HL-60 (cell line): ENCODE data around the gene SPACA9.

ENCODE experiments used
- DNase-seq, 2 experiments: peaks; one replicate each; pipeline ENCODE4 v3.0.0-alpha.2; 2010 to 2020; ENCODE audit warnings: low read depth in 1 of 2, low spot score in 1 of 2
- H3K27ac ChIP-seq: fragments of 250-450 bp; sonication (Bioruptor Pico); replicated peaks from 2 replicates; pipeline ENCODE4 v1.5.1; 2020; ENCODE audit warnings: mild to moderate bottlenecking, moderate library complexity
- H3K27me3 ChIP-seq: fragments of 250-450 bp; sonication (Bioruptor Pico); 2 replicates; pipeline ENCODE4 v1.5.1; 2021; ENCODE audit warnings: mild to moderate bottlenecking, moderate library complexity; ENCODE audit not compliant: insufficient read depth, poor library complexity, severe bottlenecking
- H3K4me3 ChIP-seq: replicated peaks from 2 replicates; pipeline ENCODE4 v1.5.1; 2011; ENCODE audit warnings: mild to moderate bottlenecking, control low read depth, low read length; ENCODE audit not compliant: insufficient read depth
- GABPA ChIP-seq: IDR thresholded peaks from 2 replicates; pipeline ENCODE4 v1.6.1; 2012; ENCODE audit warnings: low read depth
- POLR2AphosphoS5 ChIP-seq: IDR thresholded peaks from 2 replicates; pipeline ENCODE4 v1.6.1; 2012; ENCODE audit warnings: low read depth
- SPI1 ChIP-seq: IDR thresholded peaks from 2 replicates; pipeline ENCODE4 v1.6.1; 2012; ENCODE audit warnings: low read depth, mild to moderate bottlenecking, borderline replicate concordance
- TF ChIP-seq, protein P1 (sequence below): IDR thresholded peaks from 2 replicates; pipeline ENCODE4 v1.6.1; 2012; ENCODE audit warnings: low read depth; ENCODE audit not compliant: insufficient replicate concordance
- TF ChIP-seq, protein P2 (sequence below): IDR thresholded peaks from one replicate; pipeline ENCODE4 v1.5.1; 2011; ENCODE audit warnings: low read length, control low read depth, inconsistent platforms; ENCODE audit not compliant: insufficient read depth

The SPACA9 gene

DNA sequence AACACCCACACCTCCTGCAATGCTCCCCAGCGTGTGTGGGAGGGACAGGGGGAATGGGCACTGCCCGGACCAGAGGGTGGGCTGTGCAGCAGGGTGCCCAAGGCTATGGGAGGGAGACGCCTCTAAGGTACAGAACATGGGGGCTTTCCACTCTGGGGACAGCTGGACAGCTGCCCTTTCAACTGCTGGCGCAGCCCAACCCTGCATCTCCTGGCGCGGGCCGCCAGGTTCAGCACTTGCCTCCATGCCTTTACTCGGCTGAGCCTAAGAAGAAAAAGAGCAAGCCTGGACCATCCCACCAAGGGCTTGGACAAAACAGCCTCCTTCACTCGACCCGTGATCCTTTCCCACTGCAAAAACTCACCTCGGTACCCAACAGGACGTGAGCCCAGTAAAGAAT lies 15.6 kb upstream of the SPACA9 start:
- Histone ChIP-seq H3K27ac (no peak overlapping the region), H3K27me3 (peaks cover 3% of the 10 kb centered on the region), H3K4me3 (no peak overlapping the region)
- DNase-seq: no peak
- TF ChIP-seq SPI1 (no peak), GABPA (no peak), POLR2AphosphoS5 (no peak)
- TF ChIP-seq, protein P1, sequence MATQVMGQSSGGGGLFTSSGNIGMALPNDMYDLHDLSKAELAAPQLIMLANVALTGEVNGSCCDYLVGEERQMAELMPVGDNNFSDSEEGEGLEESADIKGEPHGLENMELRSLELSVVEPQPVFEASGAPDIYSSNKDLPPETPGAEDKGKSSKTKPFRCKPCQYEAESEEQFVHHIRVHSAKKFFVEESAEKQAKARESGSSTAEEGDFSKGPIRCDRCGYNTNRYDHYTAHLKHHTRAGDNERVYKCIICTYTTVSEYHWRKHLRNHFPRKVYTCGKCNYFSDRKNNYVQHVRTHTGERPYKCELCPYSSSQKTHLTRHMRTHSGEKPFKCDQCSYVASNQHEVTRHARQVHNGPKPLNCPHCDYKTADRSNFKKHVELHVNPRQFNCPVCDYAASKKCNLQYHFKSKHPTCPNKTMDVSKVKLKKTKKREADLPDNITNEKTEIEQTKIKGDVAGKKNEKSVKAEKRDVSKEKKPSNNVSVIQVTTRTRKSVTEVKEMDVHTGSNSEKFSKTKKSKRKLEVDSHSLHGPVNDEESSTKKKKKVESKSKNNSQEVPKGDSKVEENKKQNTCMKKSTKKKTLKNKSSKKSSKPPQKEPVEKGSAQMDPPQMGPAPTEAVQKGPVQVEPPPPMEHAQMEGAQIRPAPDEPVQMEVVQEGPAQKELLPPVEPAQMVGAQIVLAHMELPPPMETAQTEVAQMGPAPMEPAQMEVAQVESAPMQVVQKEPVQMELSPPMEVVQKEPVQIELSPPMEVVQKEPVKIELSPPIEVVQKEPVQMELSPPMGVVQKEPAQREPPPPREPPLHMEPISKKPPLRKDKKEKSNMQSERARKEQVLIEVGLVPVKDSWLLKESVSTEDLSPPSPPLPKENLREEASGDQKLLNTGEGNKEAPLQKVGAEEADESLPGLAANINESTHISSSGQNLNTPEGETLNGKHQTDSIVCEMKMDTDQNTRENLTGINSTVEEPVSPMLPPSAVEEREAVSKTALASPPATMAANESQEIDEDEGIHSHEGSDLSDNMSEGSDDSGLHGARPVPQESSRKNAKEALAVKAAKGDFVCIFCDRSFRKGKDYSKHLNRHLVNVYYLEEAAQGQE: no peak
- TF ChIP-seq, protein P2, sequence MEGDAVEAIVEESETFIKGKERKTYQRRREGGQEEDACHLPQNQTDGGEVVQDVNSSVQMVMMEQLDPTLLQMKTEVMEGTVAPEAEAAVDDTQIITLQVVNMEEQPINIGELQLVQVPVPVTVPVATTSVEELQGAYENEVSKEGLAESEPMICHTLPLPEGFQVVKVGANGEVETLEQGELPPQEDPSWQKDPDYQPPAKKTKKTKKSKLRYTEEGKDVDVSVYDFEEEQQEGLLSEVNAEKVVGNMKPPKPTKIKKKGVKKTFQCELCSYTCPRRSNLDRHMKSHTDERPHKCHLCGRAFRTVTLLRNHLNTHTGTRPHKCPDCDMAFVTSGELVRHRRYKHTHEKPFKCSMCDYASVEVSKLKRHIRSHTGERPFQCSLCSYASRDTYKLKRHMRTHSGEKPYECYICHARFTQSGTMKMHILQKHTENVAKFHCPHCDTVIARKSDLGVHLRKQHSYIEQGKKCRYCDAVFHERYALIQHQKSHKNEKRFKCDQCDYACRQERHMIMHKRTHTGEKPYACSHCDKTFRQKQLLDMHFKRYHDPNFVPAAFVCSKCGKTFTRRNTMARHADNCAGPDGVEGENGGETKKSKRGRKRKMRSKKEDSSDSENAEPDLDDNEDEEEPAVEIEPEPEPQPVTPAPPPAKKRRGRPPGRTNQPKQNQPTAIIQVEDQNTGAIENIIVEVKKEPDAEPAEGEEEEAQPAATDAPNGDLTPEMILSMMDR: no peak

DNA sequence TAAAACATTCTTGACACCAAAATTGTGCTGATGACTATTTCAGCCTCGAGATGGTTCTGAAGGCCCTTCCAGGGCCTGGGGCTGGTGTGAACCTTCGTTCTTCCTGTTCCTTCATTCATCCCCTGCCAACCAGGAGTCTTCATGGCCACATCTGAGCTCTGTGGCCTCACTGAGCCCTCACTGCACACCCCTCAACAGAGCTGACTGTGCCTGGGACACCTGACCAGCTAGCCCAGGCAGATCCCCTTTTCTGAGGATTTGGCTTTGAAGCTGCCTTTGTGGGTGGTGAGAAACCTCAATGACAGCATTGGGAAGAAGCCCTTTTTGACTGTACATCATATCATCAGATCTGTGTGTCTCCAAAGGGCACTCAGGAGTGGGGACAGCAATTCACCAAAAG lies 14.4 kb upstream of the SPACA9 start:
- DNase-seq: no peak
- TF ChIP-seq SPI1 (no peak), POLR2AphosphoS5 (no peak), GABPA (no peak)
- TF ChIP-seq, protein P2: no peak
- TF ChIP-seq, protein P1: no peak
- Histone ChIP-seq H3K4me3 (no peak overlapping the region), H3K27me3 (peaks cover 3% of the 10 kb centered on the region), H3K27ac (no peak overlapping the region)

DNA sequence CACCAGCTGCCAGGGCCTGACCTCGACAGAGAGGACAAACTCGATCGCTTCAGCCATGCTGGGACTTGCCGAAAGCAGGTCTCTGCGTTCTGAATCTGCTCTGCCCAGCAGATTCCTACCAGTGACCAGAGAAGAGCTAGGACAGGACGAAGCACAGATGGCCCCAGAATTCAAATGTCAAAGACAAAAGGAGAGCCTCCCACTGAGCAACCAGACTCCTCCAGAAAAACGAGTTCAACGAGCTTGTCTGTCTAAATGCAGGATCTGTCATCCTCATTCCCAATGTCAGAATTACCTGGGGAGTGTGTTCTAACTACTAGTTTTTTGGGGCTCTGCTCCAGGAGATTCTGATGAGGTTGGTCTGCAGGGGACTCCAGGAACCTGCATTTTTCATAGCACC lies 14.0 kb upstream of the SPACA9 start:
- no peak overlapping the region for H3K4me3 ChIP-seq
- TF ChIP-seq SPI1 (no peak), GABPA (no peak), POLR2AphosphoS5 (no peak)
- TF ChIP-seq, protein P1: no peak
- TF ChIP-seq, protein P2: no peak
- DNase-seq: no peak
- H3K27ac ChIP-seq: no peak overlapping the region
- peaks cover 3% of the 10 kb centered on the region for H3K27me3 ChIP-seq
